Aorta (tissue), 5 donors: ENCODE results near the gene KCNIP1. TPM values are rescaled to one million over a fixed set of nuclear protein-coding genes. Genes with fewer than 3 reads are reported as not detected.

Source experiments
- ATAC-seq: fragments of 200-7000 bp; cut with Tn5 transposase; one replicate; pipeline ENCODE4 v1.9.1; 2022; ENCODE audit warnings: moderate library complexity; ENCODE audit not compliant: low FRiP score
- DNase-seq, 2 donors: peaks; one replicate each; pipeline ENCODE4 v3.0.0-alpha.2; 2020
- H3K27ac ChIP-seq, 2 donors: one replicate each; pipeline ENCODE4 v1.5.1; 2013; ENCODE audit warnings: low read length in 2 of 2, mild to moderate bottlenecking in 2 of 2, moderate library complexity in 2 of 2, control low read depth in 1 of 2, inconsistent platforms in 1 of 2, low read depth in 1 of 2
- H3K27me3 ChIP-seq, 2 donors: one replicate each; pipeline ENCODE4 v1.6.1; 2013; ENCODE audit warnings: control low read depth in 1 of 2, low read length in 1 of 2, mild to moderate bottlenecking in 1 of 2, moderate library complexity in 1 of 2; ENCODE audit not compliant: insufficient read depth in 2 of 2, control insufficient read depth in 1 of 2
- H3K36me3 ChIP-seq, 2 donors: one replicate each; pipeline ENCODE4 v1.6.1; 2013; ENCODE audit warnings: control low read depth in 1 of 2, low read length in 1 of 2, mild to moderate bottlenecking in 1 of 2; ENCODE audit not compliant: insufficient read depth in 2 of 2, control insufficient read depth in 1 of 2
- H3K4me1 ChIP-seq, 2 donors: one replicate each; pipeline ENCODE4 v1.6.1; 2013; ENCODE audit warnings: low read length in 2 of 2, control low read depth in 1 of 2, mild to moderate bottlenecking in 1 of 2, moderate library complexity in 1 of 2; ENCODE audit not compliant: insufficient read depth in 2 of 2, control insufficient read depth in 1 of 2
- H3K4me3 ChIP-seq, 2 donors: one replicate each; pipeline ENCODE4 v1.5.1; 2013; ENCODE audit warnings: low read length in 2 of 2, control low read depth in 1 of 2, mild to moderate bottlenecking in 1 of 2
- H3K9me3 ChIP-seq: one replicate; pipeline ENCODE4 v1.6.1; 2013; ENCODE audit warnings: mild to moderate bottlenecking, low read length; ENCODE audit not compliant: control insufficient read depth
- WGBS, 2 donors: extraction: QIAGEN DNeasy Blood & Tissue Kit; methylation state at CpG; one replicate each; pipeline ENCODE4 v1.1.7; 2013; 5-methylcytosine and 5-hydroxymethylcytosine counted together
- intact Hi-C, 2 donors: fragments of 100-400 bp; cut with DNase I; formaldehyde crosslinking; loops; one replicate each; pipeline versions ENCODE4 v1.14.2 to v1.15.0; 2022
- polyA plus RNA-seq, 2 donors: library from polyadenylated mRNA; stranded (reverse); fragments of 200-250 nt; gene quantifications; one replicate each; pipeline ENCODE4 v1.2.3, GENCODE V29; 2013
- total RNA-seq, 2 donors: library from RNA; stranded (reverse); fragmentation: NEBNext Ultra II Directional; extraction: Animal tissue kit (Norgen Biotek cat#: 25700); gene quantifications; one replicate each; pipeline ENCODE4 v1.2.1, GENCODE V29; 2021
- donor health status: healthy with polysubstance abuse.
- donor health status: Bipolar disorder and iron deficiency.
- donor health status: DM: no; HTN: no; CAD: no.
- donor health status: DM: no; HTN: no; CAD: no.
- donor health status: DM: yes; HTN: yes; CAD: no.

The KCNIP1 gene
- total and polyA plus RNA-seq, 4 donors, result 0.42 TPM; not detected in 3

DNA sequence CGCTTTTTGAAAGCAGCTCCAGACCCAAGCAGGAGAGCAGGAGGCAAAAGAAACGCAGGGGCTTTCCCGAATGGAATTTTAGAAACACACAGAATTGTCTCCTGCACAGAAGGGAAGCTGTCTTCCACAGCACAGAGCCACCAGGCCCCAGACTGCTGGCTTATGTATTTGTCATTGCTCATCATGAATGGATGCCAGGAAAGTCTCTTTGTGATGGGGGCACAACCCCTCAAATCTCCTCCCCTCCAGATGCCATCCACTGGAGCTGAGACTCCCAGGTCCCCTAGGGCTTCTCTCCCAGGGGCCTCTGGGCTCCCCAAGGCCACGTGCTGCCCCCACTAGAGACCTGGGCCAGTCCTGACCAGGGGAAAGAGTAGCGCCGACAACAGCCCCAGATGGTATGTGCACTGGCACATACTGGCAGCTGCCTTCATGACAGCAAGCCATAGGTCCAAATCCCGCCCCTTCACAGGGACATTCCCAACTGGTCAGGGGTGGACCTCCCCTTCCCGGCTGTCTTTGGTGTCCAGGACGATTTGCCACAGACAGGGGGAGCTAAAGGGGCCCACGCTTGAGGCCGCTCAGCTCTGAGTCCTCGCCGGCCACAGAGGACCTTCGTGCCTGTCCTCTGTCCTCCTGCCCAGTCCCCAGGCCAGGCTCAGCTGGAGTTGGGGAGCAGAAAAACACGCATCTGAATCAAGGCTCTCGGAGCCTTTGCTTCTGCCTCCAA is 127.8 kb downstream of the KCNIP1 start:
- Histone ChIP-seq H3K4me3 (no peak overlapping the region), H3K4me1 (no peaks in the 10 kb centered on the region), H3K27ac (peak overlapping the region in 1 of 2 donors; percentile 28), H3K36me3 (no peaks in the 10 kb centered on the region), H3K27me3 (no peaks in the 10 kb centered on the region), H3K9me3 (no peaks in the 10 kb centered on the region)
- peak; percentile 53 for ATAC-seq
- 18 to 19% methylated on average over 16 of the region's 16 CpGs for WGBS, 2 donors
- intact Hi-C loops, result loop anchor here (2.0 to 10.0 kb wide), 5 partner anchors 27 to 359 kb away; no protein-coding TSS in a partner anchor
- peak; percentile 70 to 82 for DNase-seq

GRCh38 chr5:170632266-170632984 is 128.6 kb downstream of the KCNIP1 start:
- no peaks in the 10 kb centered on the region for H3K9me3 ChIP-seq
- peak; percentile 20 for ATAC-seq
- no peak overlapping the region for H3K4me3 ChIP-seq
- no peaks in the 10 kb centered on the region for H3K36me3 ChIP-seq
- WGBS, 2 donors, result 37 to 40% methylated on average over 19 of the region's 19 CpGs
- no peaks in the 10 kb centered on the region for H3K4me1 ChIP-seq
- no peak for DNase-seq
- intact Hi-C loops, result loop anchor here (2.0 to 10.0 kb wide), 5 partner anchors 28 to 360 kb away; no protein-coding TSS in a partner anchor
- peak overlapping the region in 1 of 2 donors; percentile 92 for H3K27ac ChIP-seq
- no peaks in the 10 kb centered on the region for H3K27me3 ChIP-seq

DNA sequence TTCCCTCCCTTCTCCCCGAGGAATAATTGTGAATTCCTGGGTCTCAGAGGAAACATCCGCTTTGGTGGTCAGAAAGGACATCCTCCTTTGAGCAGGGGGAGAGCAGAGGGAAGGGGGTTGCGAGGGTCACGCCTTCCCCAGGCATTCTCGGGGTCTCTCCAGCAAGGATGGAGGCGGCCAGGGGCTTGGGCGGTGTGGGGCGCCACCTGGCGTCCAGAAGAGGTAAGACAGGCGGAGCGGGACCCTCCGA is 129.1 kb downstream of the KCNIP1 start:
- H3K27ac ChIP-seq, result peak overlapping the region; percentile 81 to 92
- H3K9me3 ChIP-seq, result no peaks in the 10 kb centered on the region
- H3K27me3 ChIP-seq, result no peaks in the 10 kb centered on the region
- intact Hi-C loops, result loop anchor here (2.0 to 10.0 kb wide), 5 partner anchors 28 to 361 kb away; no protein-coding TSS in a partner anchor
- no peaks in the 10 kb centered on the region for H3K36me3 ChIP-seq
- ATAC-seq (peak; percentile 89), DNase-seq (peak; percentile 75 to 92)
- WGBS, 2 donors, result 2 to 3% methylated on average over 12 of the region's 12 CpGs
- H3K4me3 ChIP-seq, result no peak overlapping the region
- no peaks in the 10 kb centered on the region for H3K4me1 ChIP-seq

DNA sequence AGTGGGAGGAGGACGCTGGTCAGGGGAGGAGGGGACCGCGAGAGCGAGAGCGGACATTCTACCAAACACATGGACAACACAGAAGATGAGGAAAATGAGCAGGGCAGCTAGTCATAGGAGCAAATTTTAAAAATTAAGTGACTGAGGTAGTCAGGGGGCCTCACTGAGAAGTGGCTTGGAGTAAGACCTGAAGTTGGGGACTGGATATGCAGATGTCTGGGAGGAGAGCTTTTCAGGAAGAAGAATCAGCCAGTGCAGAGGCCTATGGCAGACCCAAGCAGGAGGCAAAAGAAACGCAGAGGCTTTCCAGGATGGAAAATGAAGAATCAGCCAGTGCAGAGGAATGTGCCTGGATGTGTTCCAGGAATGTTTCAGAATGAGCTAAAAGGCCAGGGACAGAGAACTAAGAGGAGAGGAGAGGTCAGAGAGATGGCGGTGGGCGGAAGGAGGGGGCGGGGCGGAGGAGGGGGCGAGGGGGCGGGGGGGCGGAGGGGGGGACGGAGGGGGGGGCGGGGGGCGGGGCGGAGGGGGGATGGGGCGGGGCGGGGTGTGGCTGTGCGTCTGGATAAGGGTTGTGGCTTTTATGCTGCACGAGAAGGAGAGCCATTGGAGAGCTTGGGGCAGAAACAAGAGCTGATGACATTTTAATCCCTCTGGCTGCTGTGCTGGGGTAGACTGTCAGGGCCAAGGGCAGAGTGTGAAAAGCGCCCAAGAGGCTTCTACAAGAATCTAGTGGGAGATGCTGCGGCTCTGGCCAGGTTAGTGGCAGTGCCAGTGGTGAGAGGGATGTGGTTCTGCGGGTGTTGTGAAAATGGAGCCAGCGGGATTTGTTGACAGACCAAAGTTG is 129.6 kb downstream of the KCNIP1 start:
- ATAC-seq, result peak; percentile 71
- 1 to 2% methylated on average over 12 to 18 of the region's 25 CpGs for whole genome bisulfite sequencing, 2 donors
- Histone ChIP-seq H3K36me3 (no peaks in the 10 kb centered on the region), H3K4me3 (peak overlapping the region in 1 of 2 donors; percentile 18), H3K27ac (peak overlapping the region; percentile 81 to 92), H3K4me1 (no peaks in the 10 kb centered on the region), H3K27me3 (no peaks in the 10 kb centered on the region), H3K9me3 (no peaks in the 10 kb centered on the region)
- intact Hi-C loops, result loop anchor here (2.0 to 10.0 kb wide), 5 partner anchors 29 to 361 kb away; no protein-coding TSS in a partner anchor
- peak in 1 of 2 donors; percentile 63 for DNase-seq

- peak overlapping the region in 1 of 2 donors; percentile 44 for H3K27ac ChIP-seq
- H3K27me3 ChIP-seq, result no peaks in the 10 kb centered on the region
- H3K4me3 ChIP-seq, result no peak overlapping the region
- WGBS, 2 donors, result 58 to 60% methylated on average over 6 of the region's 6 CpGs
- ATAC-seq (no peak), DNase-seq (peak in 1 of 2 donors; percentile 32)
- no peaks in the 10 kb centered on the region for H3K9me3 ChIP-seq
- no peaks in the 10 kb centered on the region for H3K36me3 ChIP-seq
- no peaks in the 10 kb centered on the region for H3K4me1 ChIP-seq
- intact Hi-C loops, result loop anchor here (5.0 to 10.0 kb wide), 2 partner anchors 360 to 362 kb away; no protein-coding TSS in a partner anchor
These were observed 130.6 kb downstream of the KCNIP1 start for GRCh38 chr5:170634256-170634990.

DNA sequence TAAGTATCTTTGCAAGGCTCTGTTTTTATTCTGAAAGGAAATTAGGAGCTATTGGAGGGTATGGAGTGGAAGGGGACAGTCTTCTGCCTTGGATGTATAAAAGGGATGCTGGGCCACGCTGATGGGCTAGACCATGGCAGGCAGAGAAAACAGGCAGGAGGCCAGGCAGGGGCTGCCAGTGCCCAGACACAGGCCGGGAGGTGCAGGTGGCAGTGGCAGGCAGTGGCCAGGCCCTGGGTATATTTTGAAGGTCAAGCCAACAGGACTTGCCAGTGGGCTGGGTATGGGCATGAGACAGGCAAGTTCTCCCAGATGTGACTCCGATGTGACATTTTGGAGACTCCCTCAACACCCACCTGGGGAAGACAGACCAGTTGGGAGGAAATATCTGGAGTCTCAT is 131.9 kb downstream of the KCNIP1 start:
- ATAC-seq, result no peak
- intact Hi-C loops, result loop anchor here in 1 of 2 donors (5.0 to 10.0 kb wide), 2 partner anchors 157 to 361 kb away; no protein-coding TSS in a partner anchor
- Histone ChIP-seq H3K27ac (no peak overlapping the region), H3K27me3 (no peaks in the 10 kb centered on the region), H3K4me1 (no peaks in the 10 kb centered on the region), H3K4me3 (no peak overlapping the region), H3K36me3 (no peaks in the 10 kb centered on the region), H3K9me3 (no peaks in the 10 kb centered on the region)
- 88 to 89% methylated on average over 3 of the region's 3 CpGs for WGBS, 2 donors
- DNase-seq, result peak in 1 of 2 donors; percentile 65

DNA sequence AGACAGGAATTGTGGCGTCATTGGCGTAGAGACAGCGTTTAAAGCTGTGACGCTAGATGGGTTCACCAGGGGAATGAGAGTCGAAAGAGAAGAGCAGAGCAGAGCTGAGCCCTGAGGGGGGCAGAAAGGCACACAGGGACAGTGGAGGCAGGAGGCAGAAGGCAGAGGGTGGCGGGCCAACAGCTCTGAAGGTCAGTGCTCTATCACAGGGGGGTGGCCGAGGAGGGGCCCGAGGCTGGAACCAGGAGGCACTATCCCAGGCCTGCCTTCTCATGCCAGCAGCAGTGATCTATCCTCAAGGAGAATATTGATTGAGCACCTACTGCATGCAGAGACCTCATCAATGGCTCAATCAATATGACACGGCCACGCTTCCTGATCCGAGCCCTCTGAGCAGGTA is 132.4 kb downstream of the KCNIP1 start:
- intact Hi-C loops, result loop anchor here in 1 of 2 donors (5.0 to 10.0 kb wide), 2 partner anchors 156 to 361 kb away; no protein-coding TSS in a partner anchor
- no peak overlapping the region for H3K27ac ChIP-seq
- no peaks in the 10 kb centered on the region for H3K9me3 ChIP-seq
- no peaks in the 10 kb centered on the region for H3K4me1 ChIP-seq
- no peaks in the 10 kb centered on the region for H3K27me3 ChIP-seq
- ATAC-seq (no peak), DNase-seq (peak in 1 of 2 donors; percentile 59)
- no peak overlapping the region for H3K4me3 ChIP-seq
- H3K36me3 ChIP-seq, result no peaks in the 10 kb centered on the region
- WGBS, 2 donors, result 95 to 96% methylated on average over 11 of the region's 11 CpGs
